KMS-11 (cell line): ENCODE results near the gene HES2.

Source experiments
- H2AFZ ChIP-seq: fragments of 200-600 bp; sonication (generic); 2 replicates; pipeline ENCODE4 v1.6.1; 2016; ENCODE audit warnings: antibody characterized with exemption, mixed run types, low read depth
- H3K27ac ChIP-seq: fragments of 200-600 bp; sonication (generic); 2 replicates; pipeline ENCODE4 v1.6.1; 2016; ENCODE audit warnings: mild to moderate bottlenecking, mixed run types
- H3K27me3 ChIP-seq: fragments of 200-600 bp; sonication (generic); 2 replicates; pipeline ENCODE4 v1.6.1; 2017; ENCODE audit warnings: mild to moderate bottlenecking, low read depth, mixed run types, moderate library complexity; ENCODE audit not compliant: insufficient read depth
- H3K36me3 ChIP-seq: fragments of 200-600 bp; sonication (generic); 2 replicates; pipeline ENCODE4 v1.6.1; 2017; ENCODE audit warnings: mild to moderate bottlenecking, mixed run types; ENCODE audit not compliant: insufficient read depth
- H3K4me1 ChIP-seq: fragments of 200-600 bp; sonication (generic); 2 replicates; pipeline ENCODE4 v1.6.1; 2016; ENCODE audit warnings: mild to moderate bottlenecking, low read depth, mixed run types; ENCODE audit not compliant: poor library complexity, severe bottlenecking
- H3K4me2 ChIP-seq: fragments of 200-600 bp; sonication (generic); 2 replicates; pipeline ENCODE4 v1.7.0; 2016; ENCODE audit warnings: mild to moderate bottlenecking, mixed run types
- H3K4me3 ChIP-seq: fragments of 200-600 bp; sonication (generic); IDR thresholded peaks from 2 replicates; pipeline ENCODE4 v1.6.1; 2017; ENCODE audit warnings: low read depth, low read length, mixed read lengths; ENCODE audit not compliant: insufficient read depth
- H3K79me2 ChIP-seq: fragments of 200-600 bp; sonication (generic); 2 replicates; pipeline ENCODE4 v1.6.1; 2016; ENCODE audit warnings: low read depth, mixed run types; ENCODE audit not compliant: insufficient read depth
- H3K9ac ChIP-seq: fragments of 200-600 bp; sonication (generic); 2 replicates; pipeline ENCODE4 v1.6.1; 2016; ENCODE audit warnings: mild to moderate bottlenecking, mixed run types
- H4K20me1 ChIP-seq: fragments of 200-600 bp; sonication (generic); 2 replicates; pipeline ENCODE4 v1.6.1; 2016; ENCODE audit warnings: mild to moderate bottlenecking, mixed run types; ENCODE audit not compliant: insufficient read depth
- CTCF ChIP-seq: fragments of 200-600 bp; sonication (generic); conservative IDR thresholded peaks from 2 replicates; pipeline ENCODE4 v1.6.1; 2017; ENCODE audit warnings: low read depth, mild to moderate bottlenecking, antibody characterized with exemption, low read length, moderate library complexity, mixed read lengths

HES2 gene

GRCh38 chr1:6409053-6409452 is 10.7 kb downstream of the HES2 start:
- Histone ChIP-seq H4K20me1 (no peaks in the 10 kb centered on the region), H3K4me1 (no peaks in the 10 kb centered on the region), H3K4me3 (no peak overlapping the region), H2AFZ (no peak overlapping the region), H3K4me2 (no peak overlapping the region), H3K9ac (no peak overlapping the region), H3K79me2 (no peaks in the 10 kb centered on the region), H3K36me3 (no peaks in the 10 kb centered on the region), H3K27me3 (peaks cover 31% of the 10 kb centered on the region; the same call in 1 of the 2 replicates), H3K27ac (no peak overlapping the region)
- TF ChIP-seq CTCF, result no peak

GRCh38 chr1:6408023-6408422 is 11.7 kb downstream of the HES2 start:
- Histone ChIP-seq H3K27ac (no peak overlapping the region), H4K20me1 (no peaks in the 10 kb centered on the region), H3K27me3 (peaks cover 31% of the 10 kb centered on the region; the same call in 1 of the 2 replicates), H2AFZ (no peak overlapping the region), H3K79me2 (no peaks in the 10 kb centered on the region), H3K4me2 (no peak overlapping the region), H3K9ac (no peak overlapping the region), H3K36me3 (no peaks in the 10 kb centered on the region), H3K4me3 (no peak overlapping the region), H3K4me1 (no peaks in the 10 kb centered on the region)
- TF ChIP-seq CTCF, result no peak

- no peaks in the 10 kb centered on the region for H3K36me3 ChIP-seq
- H3K27ac ChIP-seq, result no peak overlapping the region
- no peaks in the 10 kb centered on the region for H3K4me1 ChIP-seq
- H3K9ac ChIP-seq, result no peak overlapping the region
- TF ChIP-seq CTCF, result no peak
- H3K4me2 ChIP-seq, result no peak overlapping the region
- peaks cover 17% of the 10 kb centered on the region; the same call in 1 of the 2 replicates for H3K27me3 ChIP-seq
- H4K20me1 ChIP-seq, result no peaks in the 10 kb centered on the region
- no peak overlapping the region for H2AFZ ChIP-seq
- H3K4me3 ChIP-seq, result no peak overlapping the region
- H3K79me2 ChIP-seq, result no peaks in the 10 kb centered on the region
These were observed 18.0 kb downstream of the HES2 start for GRCh38 chr1:6401673-6402072.

- peaks cover 7% of the 10 kb centered on the region for H3K4me1 ChIP-seq
- H3K27me3 ChIP-seq, result no peaks in the 10 kb centered on the region; the same call in 1 of the 2 replicates
- no peak overlapping the region for H2AFZ ChIP-seq
- no peak for TF ChIP-seq CTCF
- H3K27ac ChIP-seq, result no peak overlapping the region
- H3K79me2 ChIP-seq, result 0 out of 2 replicates have a peak, but pooled peaks cover 4% of the 10 kb centered on the region
- no peaks in the 10 kb centered on the region for H3K36me3 ChIP-seq
- no peak overlapping the region for H3K9ac ChIP-seq
- H3K4me3 ChIP-seq, result no peak overlapping the region
- H3K4me2 ChIP-seq, result no peak overlapping the region
- H4K20me1 ChIP-seq, result no peaks in the 10 kb centered on the region
These were observed 20.4 kb downstream of the HES2 start for GRCh38 chr1:6399294-6399693.
